ES-I3 (cell line): ENCODE results near the gene PPP4R4.
"Not testable (repeated sequence)": the region's sequence is repeated elsewhere in the genome, so short reads cannot be mapped to it uniquely, and the experiment has no call there.

Experiments used
- H3K36me3 ChIP-seq: 2 replicates; pipeline ENCODE4 v1.6.1; 2013; ENCODE audit warnings: mild to moderate bottlenecking, low read length, control low read depth, moderate library complexity; ENCODE audit not compliant: insufficient read depth
- H3K4me1 ChIP-seq: 2 replicates; pipeline ENCODE4 v1.6.1; 2013; ENCODE audit warnings: mild to moderate bottlenecking, control low read depth, low read length; ENCODE audit not compliant: insufficient read depth
- H3K9ac ChIP-seq: 2 replicates; pipeline ENCODE4 v1.6.1; 2013; ENCODE audit warnings: low read depth, mild to moderate bottlenecking, low read length, moderate library complexity
- H3K9me3 ChIP-seq: 2 replicates; pipeline ENCODE4 v1.6.1; 2013; ENCODE audit warnings: mild to moderate bottlenecking, low read length, moderate library complexity; ENCODE audit not compliant: control insufficient read depth, insufficient read depth

PPP4R4 gene

DNA sequence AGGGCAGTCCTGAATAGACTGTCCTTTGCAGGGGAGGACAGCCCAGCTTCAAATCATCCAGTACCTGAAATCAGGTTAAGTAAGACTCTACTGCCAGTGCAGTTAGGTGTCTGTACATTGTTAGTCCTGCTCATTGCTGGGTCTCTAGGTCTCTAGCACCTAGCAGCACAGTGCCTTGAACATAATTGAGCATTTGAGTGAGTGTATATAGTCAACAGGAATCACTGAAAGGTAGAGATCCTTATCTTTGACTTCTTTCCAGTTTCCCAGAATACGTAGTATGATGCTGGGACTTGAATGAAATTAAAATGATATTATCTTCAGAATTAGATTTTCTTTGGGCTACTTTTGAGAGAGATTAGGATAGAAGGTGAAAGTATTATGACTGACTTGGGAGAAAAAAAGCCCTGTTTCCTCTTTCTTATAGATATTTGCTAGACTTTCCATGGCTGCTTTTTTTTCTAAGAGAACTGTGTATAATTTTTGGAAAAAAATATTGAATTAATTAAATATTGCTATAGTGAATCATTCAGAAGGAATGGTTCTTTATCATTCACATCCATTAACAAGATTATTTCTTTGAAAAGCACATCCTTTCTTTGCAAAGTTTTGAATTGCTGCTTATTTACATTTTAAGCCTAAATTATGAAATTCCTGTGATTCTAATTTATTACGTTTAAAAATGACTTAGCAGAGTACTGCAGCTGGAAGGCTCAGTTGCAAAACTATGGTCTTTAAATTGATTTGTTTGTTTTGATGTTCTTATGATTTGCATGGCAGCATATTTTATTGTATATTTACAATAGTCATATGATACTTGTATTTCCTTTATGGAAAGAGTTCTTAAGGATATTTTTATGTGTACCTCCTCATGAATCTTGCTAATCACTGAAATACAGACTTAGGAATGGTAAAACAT is 51.6 kb downstream of the PPP4R4 start:
- H3K4me1 ChIP-seq: no peaks in the 10 kb centered on the region
- no peaks in the 10 kb centered on the region for H3K9me3 ChIP-seq
- H3K9ac ChIP-seq: no peak overlapping the region
- no peaks in the 10 kb centered on the region for H3K36me3 ChIP-seq

DNA sequence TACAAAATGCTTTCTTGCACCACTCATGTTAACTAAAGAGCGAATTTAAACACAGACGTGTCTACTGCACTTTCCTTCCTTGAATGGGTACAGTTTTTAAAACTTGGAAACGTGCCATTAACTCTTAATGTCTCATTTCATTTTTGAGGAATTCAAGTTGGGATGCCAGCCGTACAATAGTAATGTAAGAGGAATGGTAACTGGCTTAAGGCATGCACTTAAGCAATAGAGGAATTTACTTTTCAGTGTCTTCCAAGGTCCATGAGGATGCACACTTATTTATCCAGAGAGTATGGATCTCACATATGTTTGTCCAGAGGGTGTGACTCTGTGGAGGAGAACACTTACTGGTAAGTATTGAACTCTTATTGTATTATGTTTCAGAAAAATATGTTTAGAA is 52.9 kb downstream of the PPP4R4 start:
- Histone ChIP-seq H3K9ac (no peak overlapping the region), H3K36me3 (no peaks in the 10 kb centered on the region), H3K4me1 (no peaks in the 10 kb centered on the region), H3K9me3 (no peaks in the 10 kb centered on the region)

GRCh38 chr14:94237046-94237445 is 62.9 kb downstream of the PPP4R4 start:
- H3K9me3 ChIP-seq: no peaks in the 10 kb centered on the region; the same call in 1 of the 2 replicates
- no peaks in the 10 kb centered on the region for H3K4me1 ChIP-seq
- H3K36me3 ChIP-seq: no peaks in the 10 kb centered on the region
- no peak overlapping the region for H3K9ac ChIP-seq

DNA sequence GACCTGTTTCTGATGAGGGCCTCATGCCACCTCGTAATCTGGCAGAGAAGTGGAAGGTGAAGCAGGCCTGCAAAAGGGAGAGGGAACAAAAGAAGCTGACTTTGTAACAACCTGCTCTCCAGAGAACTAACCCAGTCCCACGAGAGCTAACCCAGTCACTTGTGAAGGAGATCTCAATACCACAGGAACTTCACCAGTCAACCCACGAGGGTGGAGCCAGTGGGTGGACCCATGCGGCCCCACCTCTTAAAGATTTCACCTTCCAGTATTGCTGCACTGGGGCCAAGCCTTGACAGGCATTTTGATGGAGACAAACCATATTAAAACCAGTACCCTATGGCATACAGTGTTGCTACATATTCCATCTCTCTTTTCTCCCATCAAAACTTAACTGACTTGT is 63.9 kb downstream of the PPP4R4 start:
- Histone ChIP-seq H3K9ac (no peak overlapping the region), H3K36me3 (no peaks in the 10 kb centered on the region), H3K9me3 (no peaks in the 10 kb centered on the region; the same call in 1 of the 2 replicates), H3K4me1 (no peaks in the 10 kb centered on the region)

DNA sequence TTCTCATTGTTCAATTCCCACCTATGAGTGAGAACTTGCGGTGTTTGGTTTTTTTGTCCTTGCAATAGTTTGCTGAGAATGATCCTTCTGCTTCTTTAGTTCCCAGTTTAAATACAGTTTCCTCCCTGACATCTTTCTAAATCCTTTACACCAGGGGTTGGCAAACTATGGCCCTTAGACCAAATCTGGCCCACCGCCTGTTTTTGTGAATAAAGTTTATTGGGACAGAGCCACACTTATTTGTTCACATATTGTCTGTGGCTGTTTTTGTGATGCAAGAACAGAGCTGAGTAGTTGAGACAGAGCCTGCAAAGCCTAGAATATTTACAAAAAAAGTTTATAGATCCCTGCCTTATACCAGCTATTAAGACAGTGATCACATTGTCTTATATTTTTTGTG is 65.3 kb downstream of the PPP4R4 start:
- Histone ChIP-seq H3K4me1 (no peaks in the 10 kb centered on the region), H3K9ac (no peak overlapping the region), H3K9me3 (no peaks in the 10 kb centered on the region; the same call in 1 of the 2 replicates), H3K36me3 (no peaks in the 10 kb centered on the region)

DNA sequence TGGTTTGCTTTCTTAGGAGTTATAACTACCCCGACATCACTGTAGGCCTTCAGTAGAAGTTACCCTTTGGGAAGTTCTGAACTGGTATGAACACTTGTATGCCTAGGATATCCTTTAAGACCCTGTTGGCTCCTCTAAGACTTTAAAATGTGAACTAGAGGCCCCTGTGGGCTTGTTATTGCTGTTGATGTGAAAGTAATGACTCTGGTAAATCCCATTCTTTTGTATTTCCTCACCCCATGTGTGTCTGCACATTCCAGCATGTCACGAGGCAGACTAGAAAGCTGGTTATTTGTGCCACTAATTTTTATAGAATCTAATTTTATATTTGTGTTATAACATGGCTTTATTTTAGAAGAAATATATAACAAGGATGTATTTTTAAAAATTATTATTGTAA is 70.1 kb downstream of the PPP4R4 start:
- Histone ChIP-seq H3K9ac (no peak overlapping the region), H3K4me1 (no peaks in the 10 kb centered on the region), H3K36me3 (no peaks in the 10 kb centered on the region), H3K9me3 (no peaks in the 10 kb centered on the region)

GRCh38 chr14:94264195-94264594 is 90.1 kb downstream of the PPP4R4 start:
- H3K9ac ChIP-seq, H3K36me3 ChIP-seq, H3K9me3 ChIP-seq, H3K4me1 ChIP-seq: not testable (repeated sequence)

- H3K4me1 ChIP-seq: no peaks in the 10 kb centered on the region
- no peaks in the 10 kb centered on the region; the same call in 1 of the 2 replicates for H3K9me3 ChIP-seq
- H3K9ac ChIP-seq: no peak overlapping the region
- no peaks in the 10 kb centered on the region for H3K36me3 ChIP-seq
Measured at GRCh38 chr14:94267352-94267751, 93.2 kb downstream of the PPP4R4 start.

DNA sequence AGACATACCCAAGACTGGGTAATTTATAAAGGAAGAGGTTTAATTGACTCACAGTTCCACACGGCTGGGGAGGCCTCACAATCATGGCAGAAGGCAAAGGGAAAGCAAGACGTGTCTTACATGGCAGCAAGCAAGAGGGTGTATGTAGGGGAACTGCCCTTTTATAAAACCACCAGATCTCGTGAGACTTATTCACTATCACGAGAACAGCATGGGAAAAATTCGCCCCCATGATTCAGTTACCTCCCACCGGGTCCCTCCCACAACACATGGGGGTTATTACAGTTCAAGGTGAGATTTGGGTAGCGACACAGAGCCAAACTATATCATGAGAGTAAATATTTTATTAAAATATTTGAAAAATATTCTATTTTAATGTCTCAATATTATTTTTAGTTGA is 94.5 kb downstream of the PPP4R4 start:
- not testable (repeated sequence) for H3K4me1 ChIP-seq

DNA sequence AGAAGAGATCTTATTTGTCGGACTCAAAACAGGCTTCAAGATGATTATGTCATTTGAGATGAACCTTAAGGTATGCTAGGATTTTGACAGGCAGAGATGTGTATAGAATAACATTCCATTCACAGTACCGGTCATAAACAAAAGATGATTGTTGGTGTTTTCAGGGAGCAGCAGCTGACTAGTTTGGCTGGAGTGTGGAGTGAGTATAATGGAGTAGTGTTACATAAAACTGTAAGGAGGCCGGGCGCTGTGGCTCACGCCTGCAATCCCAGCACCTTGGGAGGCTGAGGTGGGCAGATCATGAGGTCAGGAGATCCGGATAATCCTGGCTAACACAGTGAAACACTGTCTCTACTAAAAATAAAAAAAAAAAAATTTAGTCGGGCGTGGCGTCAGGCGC is 95.0 kb downstream of the PPP4R4 start:
- H3K9ac ChIP-seq: no peak overlapping the region
- H3K9me3 ChIP-seq: no peaks in the 10 kb centered on the region
- no peaks in the 10 kb centered on the region for H3K36me3 ChIP-seq
- no peaks in the 10 kb centered on the region for H3K4me1 ChIP-seq

More for the DNA sequence above, 94.5 kb downstream of the PPP4R4 start:
- H3K36me3 ChIP-seq, H3K9me3 ChIP-seq, H3K9ac ChIP-seq: not testable (repeated sequence)

GRCh38 chr14:94276898-94277561 is 102.9 kb downstream of the PPP4R4 start:
- not testable (repeated sequence) for H3K36me3 ChIP-seq, H3K9me3 ChIP-seq, H3K9ac ChIP-seq, H3K4me1 ChIP-seq

DNA sequence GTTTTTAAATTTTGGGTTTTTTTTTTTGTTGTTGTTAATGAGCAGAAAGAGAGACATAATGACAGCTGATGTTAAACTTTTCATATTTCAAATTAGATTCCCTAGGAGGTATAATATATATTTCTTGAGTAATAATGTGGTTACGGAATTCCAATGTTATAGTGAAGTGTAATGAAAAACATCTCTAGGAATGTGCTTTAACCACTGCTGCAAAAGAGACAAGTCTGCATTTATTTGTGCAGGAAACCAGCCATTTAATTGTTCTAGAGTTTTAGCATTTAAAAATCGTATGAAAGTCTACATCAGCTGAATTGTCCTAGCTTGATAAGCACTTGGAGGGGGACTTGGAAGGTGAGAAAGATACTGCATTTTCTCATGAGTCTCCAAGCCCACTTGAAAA is 104.6 kb downstream of the PPP4R4 start:
- H3K9ac ChIP-seq: no peak overlapping the region
- no peaks in the 10 kb centered on the region; the same call in 1 of the 2 replicates for H3K36me3 ChIP-seq
- no peaks in the 10 kb centered on the region for H3K9me3 ChIP-seq
- H3K4me1 ChIP-seq: no peaks in the 10 kb centered on the region

- Histone ChIP-seq H3K9ac (no peak overlapping the region), H3K36me3 (no peaks in the 10 kb centered on the region), H3K4me1 (no peaks in the 10 kb centered on the region), H3K9me3 (no peaks in the 10 kb centered on the region)
Measured at GRCh38 chr14:94282991-94283723, 109.0 kb downstream of the PPP4R4 start.

- Histone ChIP-seq H3K9me3 (no peaks in the 10 kb centered on the region), H3K4me1 (peaks cover 4% of the 10 kb centered on the region; the same call in 1 of the 2 replicates), H3K9ac (no peak overlapping the region), H3K36me3 (no peaks in the 10 kb centered on the region)
Measured at GRCh38 chr14:94284221-94284620, 110.1 kb downstream of the PPP4R4 start.
